IPS-15b (cell line): ENCODE measurements around the gene ZNF668.

Source experiments
- H3K27me3 ChIP-seq: one replicate; pipeline ENCODE4 v1.6.1; 2013; ENCODE audit warnings: low read length; ENCODE audit not compliant: control insufficient read depth, insufficient read depth
- H3K36me3 ChIP-seq: one replicate; pipeline ENCODE4 v1.6.1; 2013; ENCODE audit warnings: low read length; ENCODE audit not compliant: control insufficient read depth, insufficient read depth
- H3K4me1 ChIP-seq: one replicate; pipeline ENCODE4 v1.6.1; 2013; ENCODE audit warnings: mild to moderate bottlenecking, low read length; ENCODE audit not compliant: control insufficient read depth, insufficient read depth
- H3K4me3 ChIP-seq: one replicate; pipeline ENCODE4 v1.5.1; 2013; ENCODE audit warnings: low read depth, low read length
- H3K9ac ChIP-seq: one replicate; pipeline ENCODE4 v1.6.1; 2013; ENCODE audit warnings: low read depth, mild to moderate bottlenecking, low read length
- H3K9me3 ChIP-seq: one replicate; pipeline ENCODE4 v1.6.1; 2013; ENCODE audit warnings: mild to moderate bottlenecking, low read length; ENCODE audit not compliant: control insufficient read depth, insufficient read depth

ZNF668 gene

GRCh38 chr16:31077024-31077423, 3.0 kb upstream of the ZNF668 start:
- H3K4me3 ChIP-seq = no peak overlapping the region
- H3K9me3 ChIP-seq = no peaks in the 10 kb centered on the region
- H3K27me3 ChIP-seq = no peaks in the 10 kb centered on the region
- peaks cover 54% of the 10 kb centered on the region for H3K36me3 ChIP-seq
- peaks cover 2% of the 10 kb centered on the region for H3K4me1 ChIP-seq
- H3K9ac ChIP-seq = no peak overlapping the region

DNA sequence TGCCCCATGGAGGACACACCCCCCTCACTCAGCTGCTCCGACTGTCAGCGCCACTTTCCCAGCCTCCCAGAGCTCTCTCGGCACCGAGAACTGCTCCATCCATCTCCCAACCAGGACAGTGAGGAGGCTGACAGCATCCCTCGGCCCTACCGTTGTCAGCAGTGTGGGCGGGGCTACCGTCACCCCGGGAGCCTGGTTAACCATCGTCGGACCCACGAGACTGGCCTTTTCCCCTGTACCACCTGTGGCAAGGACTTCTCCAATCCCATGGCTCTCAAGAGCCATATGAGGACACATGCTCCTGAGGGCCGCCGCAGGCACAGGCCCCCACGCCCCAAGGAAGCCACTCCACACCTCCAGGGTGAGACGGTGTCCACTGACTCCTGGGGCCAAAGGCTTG, 2.3 kb upstream of the ZNF668 start:
- peaks cover 47% of the 10 kb centered on the region for H3K36me3 ChIP-seq
- no peaks in the 10 kb centered on the region for H3K27me3 ChIP-seq
- no peak overlapping the region for H3K9ac ChIP-seq
- no peaks in the 10 kb centered on the region for H3K9me3 ChIP-seq
- H3K4me3 ChIP-seq = no peak overlapping the region
- peaks cover 5% of the 10 kb centered on the region for H3K4me1 ChIP-seq

DNA sequence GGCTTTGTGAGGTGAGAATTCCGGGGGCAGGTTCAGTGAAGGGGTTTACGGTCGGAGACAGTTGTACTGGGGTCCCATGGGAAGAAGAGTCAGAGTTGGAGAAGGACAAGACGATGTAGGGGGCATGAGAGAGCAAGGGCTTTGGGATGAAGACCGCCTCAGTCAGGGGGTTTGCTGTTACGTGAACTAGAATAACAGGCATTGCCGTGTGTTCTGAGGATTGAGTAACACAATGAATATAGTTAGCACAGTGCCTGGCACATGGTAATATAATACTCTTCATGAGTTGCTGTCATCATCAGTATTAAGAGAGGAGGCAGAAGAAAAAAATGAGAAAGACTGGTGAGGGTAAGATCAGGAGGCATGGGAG, 759 bp upstream of the ZNF668 start:
- Histone ChIP-seq H3K27me3 (no peaks in the 10 kb centered on the region), H3K9ac (peak overlapping the region; percentile 38), H3K9me3 (no peaks in the 10 kb centered on the region), H3K4me1 (peaks cover 5% of the 10 kb centered on the region), H3K36me3 (peaks cover 32% of the 10 kb centered on the region), H3K4me3 (peak overlapping the region; percentile 100)

- H3K4me1 ChIP-seq = peaks cover 5% of the 10 kb centered on the region
- H3K4me3 ChIP-seq = peak overlapping the region; percentile 100
Measured at GRCh38 chr16:31073142-31073969, 684 bp downstream of the ZNF668 start.

DNA sequence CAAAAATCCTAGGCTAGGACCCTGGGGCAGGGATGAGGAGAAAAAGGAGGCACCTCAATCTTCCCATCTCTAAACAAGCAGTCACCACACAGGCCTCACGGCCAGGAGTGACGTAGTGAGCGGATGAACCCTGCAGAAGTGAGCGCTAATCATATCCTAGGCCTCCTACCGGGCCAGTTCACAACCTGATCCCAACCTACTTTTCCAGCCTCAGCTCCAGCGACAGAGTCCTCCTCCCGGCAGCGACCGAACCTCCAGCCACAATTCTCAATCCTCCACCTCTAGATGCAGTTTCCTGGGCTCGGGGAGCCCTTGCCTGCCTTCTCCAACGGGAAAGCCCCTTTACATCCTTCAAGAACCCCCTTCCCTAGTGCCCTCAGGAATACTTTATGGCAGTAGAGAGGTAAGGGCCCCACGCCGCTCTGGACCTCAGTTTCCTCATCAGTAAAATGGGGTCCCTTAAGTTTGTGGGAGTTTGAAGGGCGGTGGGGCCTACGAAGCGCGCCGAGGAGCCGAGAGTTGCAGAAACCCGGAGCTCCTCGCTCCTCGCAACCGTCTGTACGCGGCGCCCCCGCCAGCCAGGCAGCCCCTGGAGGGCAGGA, 1.4 kb downstream of the ZNF668 start:
- Histone ChIP-seq H3K27me3 (no peaks in the 10 kb centered on the region), H3K4me1 (peaks cover 5% of the 10 kb centered on the region)

More at GRCh38 chr16:31073142-31073969, 684 bp downstream of the ZNF668 start:
- H3K9ac ChIP-seq = peak overlapping the region; percentile 84
- H3K27me3 ChIP-seq = no peaks in the 10 kb centered on the region
- no peaks in the 10 kb centered on the region for H3K9me3 ChIP-seq
- H3K36me3 ChIP-seq = peaks cover 22% of the 10 kb centered on the region

DNA sequence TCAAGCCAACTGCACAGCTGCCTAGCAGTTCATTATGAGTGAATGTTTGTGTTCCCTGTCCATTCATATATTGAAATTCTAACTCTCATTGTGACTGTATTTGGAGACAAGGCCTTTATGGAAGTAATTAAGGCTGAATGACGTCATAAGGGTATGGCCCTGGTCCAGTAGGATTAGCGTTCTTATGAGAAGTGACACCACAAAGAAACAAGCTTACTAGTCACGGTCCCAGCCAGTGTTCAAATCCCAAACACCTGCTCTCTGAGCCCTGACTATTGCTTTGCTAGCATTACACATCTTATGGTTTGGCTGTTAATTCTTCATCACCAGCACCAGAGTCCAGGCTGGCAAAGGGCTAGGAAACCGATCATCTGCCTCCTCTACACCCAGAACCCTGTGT, 2.2 kb downstream of the ZNF668 start:
- no peaks in the 10 kb centered on the region for H3K9me3 ChIP-seq
- peaks cover 5% of the 10 kb centered on the region for H3K4me1 ChIP-seq
- H3K4me3 ChIP-seq = peak overlapping the region; percentile 100
- H3K36me3 ChIP-seq = peaks cover 8% of the 10 kb centered on the region
- peak overlapping the region; percentile 84 for H3K9ac ChIP-seq
- H3K27me3 ChIP-seq = no peaks in the 10 kb centered on the region

More for the DNA sequence above, 1.4 kb downstream of the ZNF668 start:
- H3K36me3 ChIP-seq = peaks cover 16% of the 10 kb centered on the region
- H3K9me3 ChIP-seq = no peaks in the 10 kb centered on the region
- peak overlapping the region; percentile 100 for H3K4me3 ChIP-seq
- peak overlapping the region; percentile 84 for H3K9ac ChIP-seq

DNA sequence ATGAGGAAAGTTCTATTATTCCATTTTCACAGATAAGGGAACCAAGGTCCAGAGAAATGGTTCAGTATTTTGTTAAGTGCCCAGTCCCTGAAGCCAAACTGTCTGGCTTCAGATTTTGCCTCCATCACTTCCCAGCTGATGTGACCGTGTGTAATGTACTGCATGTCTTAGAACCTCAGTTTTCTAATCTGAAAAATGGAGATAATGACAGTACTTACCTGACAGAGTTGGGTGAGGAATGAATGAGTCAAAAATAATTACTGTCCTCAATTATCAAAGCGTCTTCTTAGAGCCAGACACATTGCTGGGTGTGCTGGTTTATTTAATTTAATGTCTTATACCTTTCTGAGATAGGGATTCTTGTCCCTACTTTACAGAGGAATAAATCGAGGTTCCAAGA, 6.7 kb downstream of the ZNF668 start:
- peaks cover 5% of the 10 kb centered on the region for H3K4me1 ChIP-seq
- no peaks in the 10 kb centered on the region for H3K9me3 ChIP-seq
- H3K36me3 ChIP-seq = peaks cover 6% of the 10 kb centered on the region
- H3K4me3 ChIP-seq = no peak overlapping the region
- no peaks in the 10 kb centered on the region for H3K27me3 ChIP-seq
- H3K9ac ChIP-seq = no peak overlapping the region

DNA sequence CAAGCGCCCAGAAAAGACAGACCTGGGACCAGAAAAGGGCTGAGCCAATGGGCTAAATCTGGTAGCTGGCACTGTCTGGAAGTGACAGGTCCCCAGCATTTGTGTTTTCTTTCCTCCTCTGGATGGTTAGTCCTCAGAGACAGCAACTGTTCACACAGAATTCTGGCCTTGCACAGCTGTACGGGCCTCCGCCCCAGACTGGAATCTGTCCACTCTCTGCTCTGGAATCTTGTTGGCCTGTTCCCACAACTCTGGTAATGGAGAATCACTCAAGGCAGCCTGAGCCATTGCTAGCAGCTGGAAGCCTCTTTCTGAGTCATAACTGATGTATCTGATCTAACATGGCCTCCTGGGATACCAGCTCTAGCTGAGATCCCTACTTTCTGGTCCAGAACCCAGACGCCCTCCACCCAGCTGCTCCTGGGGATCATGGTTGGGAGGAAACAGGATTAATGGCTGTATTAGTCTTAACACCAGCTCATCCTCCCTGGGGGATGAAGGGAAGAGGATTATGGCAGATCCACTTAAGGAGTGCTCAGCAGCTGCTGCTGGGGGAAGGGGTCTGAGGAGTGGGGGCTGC, 9.1 kb downstream of the ZNF668 start:
- Histone ChIP-seq H3K36me3 (peaks cover 17% of the 10 kb centered on the region), H3K4me1 (no peaks in the 10 kb centered on the region), H3K4me3 (no peak overlapping the region), H3K27me3 (no peaks in the 10 kb centered on the region), H3K9me3 (no peaks in the 10 kb centered on the region), H3K9ac (no peak overlapping the region)

GRCh38 chr16:31063843-31064611, 10.0 kb downstream of the ZNF668 start:
- Histone ChIP-seq H3K36me3 (peaks cover 17% of the 10 kb centered on the region), H3K9me3 (no peaks in the 10 kb centered on the region), H3K4me3 (no peak overlapping the region), H3K27me3 (no peaks in the 10 kb centered on the region), H3K4me1 (no peaks in the 10 kb centered on the region), H3K9ac (no peak overlapping the region)

DNA sequence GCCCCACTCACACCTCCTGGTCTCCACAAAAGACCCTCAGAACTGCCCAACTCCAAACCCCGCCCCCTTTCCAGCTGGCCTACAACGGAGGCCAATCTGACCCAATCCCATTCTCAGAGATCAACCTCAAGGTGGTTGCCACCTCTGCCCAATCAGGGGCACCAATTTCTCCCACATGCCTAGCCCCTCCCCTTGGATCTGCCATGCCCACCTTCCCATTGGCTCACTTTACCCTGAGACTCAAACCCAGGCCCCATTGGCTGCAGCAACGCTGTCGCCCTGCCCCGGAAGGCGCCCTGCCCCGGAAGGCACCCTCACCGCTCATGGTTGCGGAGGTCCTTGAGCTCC, 10.6 kb downstream of the ZNF668 start:
- no peaks in the 10 kb centered on the region for H3K27me3 ChIP-seq
- H3K4me1 ChIP-seq = no peaks in the 10 kb centered on the region
- no peak overlapping the region for H3K9ac ChIP-seq
- no peaks in the 10 kb centered on the region for H3K9me3 ChIP-seq
- H3K36me3 ChIP-seq = peaks cover 17% of the 10 kb centered on the region
- H3K4me3 ChIP-seq = no peak overlapping the region

- H3K36me3 ChIP-seq = peaks cover 17% of the 10 kb centered on the region
- no peak overlapping the region for H3K9ac ChIP-seq
- H3K27me3 ChIP-seq = no peaks in the 10 kb centered on the region
- no peaks in the 10 kb centered on the region for H3K9me3 ChIP-seq
- H3K4me3 ChIP-seq = no peak overlapping the region
- H3K4me1 ChIP-seq = no peaks in the 10 kb centered on the region
Measured at GRCh38 chr16:31061813-31062440, 12.1 kb downstream of the ZNF668 start.
